GM19397 (cell line): Measurements from ENCODE around the gene CAV1.
"Not testable (repeated sequence)": the region's sequence is repeated elsewhere in the genome, so short reads cannot be mapped to it uniquely, and the experiment has no call there.

Source experiments
- ATAC-seq: cut with Tn5 transposase; IDR thresholded peaks from one replicate; pipeline ENCODE4 v1.9.1; 2021; ENCODE audit warnings: mild to moderate bottlenecking, moderate library complexity; ENCODE audit not compliant: unreplicated experiment

CAV1 gene

DNA sequence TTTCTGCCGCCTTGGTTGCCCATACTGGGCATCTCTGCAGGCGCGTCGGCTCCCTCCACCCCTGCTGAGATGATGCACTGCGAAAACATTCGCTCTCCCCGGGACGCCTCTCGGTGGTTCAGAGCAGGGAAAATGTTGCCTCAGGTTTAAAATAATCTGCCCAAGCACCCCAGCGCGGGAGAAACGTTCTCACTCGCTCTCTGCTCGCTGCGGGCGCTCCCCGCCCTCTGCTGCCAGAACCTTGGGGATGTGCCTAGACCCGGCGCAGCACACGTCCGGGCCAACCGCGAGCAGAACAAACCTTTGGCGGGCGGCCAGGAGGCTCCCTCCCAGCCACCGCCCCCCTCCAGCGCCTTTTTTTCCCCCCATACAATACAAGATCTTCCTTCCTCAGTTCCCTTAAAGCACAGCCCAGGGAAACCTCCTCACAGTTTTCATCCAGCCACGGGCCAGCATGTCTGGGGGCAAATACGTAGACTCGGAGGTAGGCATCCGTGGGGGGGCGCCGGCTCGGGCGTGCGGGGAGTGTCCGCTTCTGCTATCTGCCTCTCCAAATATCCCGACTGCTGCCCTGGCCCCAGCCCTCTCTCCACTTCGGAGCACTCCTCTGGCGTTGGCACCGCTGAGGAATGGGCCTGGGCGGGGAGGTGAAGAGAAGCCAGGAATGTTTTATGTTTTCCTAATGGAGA, at the start of gene CAV1:
Gene CAV1 (plus strand): TSS at position 428 of the 689 bp plus-strand sequence. CDS start 27 bp downstream, at position 455.
- ATAC-seq, result no peak

DNA sequence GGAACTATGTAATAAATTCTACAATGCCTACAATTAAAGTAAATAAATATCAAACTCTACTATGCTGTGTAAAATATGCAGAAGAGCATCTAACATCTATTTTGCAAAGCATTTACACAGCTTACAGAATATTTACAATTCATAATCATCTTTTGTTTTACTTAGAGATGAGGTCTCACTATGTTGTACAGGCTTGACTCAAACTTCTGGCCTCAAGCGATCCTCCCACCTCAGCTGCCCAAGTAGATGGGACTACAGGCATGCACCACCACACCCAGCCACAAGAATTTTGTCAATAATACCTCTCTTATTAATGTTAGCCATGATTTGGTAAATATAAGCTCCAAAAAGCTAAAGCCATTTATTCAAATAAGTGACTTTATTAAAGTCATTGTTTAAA, 47.2 kb upstream of the CAV1 start:
- no peak for ATAC-seq

GRCh38 chr7:116478834-116479233, 46.0 kb upstream of the CAV1 start:
- ATAC-seq, result no peak

DNA sequence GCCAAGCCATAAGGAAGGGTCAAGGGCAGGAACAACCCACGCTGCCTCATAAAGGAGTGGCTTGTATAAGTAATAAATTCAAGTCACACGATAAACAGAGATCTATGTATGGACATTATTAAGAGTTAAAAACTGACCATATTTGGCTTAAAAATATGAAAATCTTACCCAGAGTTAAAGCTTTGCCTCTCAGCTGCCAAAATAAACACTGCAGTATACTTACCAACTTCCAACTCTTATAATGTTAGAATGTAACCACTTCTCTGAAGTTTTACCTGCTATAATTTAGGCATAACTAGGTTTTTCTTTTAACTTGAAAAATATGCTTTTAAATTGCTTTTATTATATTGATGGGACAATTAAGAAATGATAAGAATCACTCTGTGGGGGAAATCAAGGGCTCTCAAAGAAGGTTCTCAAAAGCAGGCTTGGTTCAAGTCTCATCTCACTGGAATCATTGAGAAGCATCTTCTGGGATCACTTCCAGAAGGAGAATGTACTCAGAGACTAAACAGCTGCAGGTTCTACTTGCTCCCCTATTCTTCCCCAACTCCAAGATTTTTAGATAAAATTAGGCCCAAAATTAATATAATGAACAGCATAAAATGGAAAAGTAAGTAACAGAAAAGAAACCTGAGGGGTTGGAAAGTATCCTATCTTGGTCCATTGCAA, 41.4 kb upstream of the CAV1 start:
- ATAC-seq, result no peak

GRCh38 chr7:116484389-116484788, 40.4 kb upstream of the CAV1 start:
- not testable (repeated sequence) for ATAC-seq

DNA sequence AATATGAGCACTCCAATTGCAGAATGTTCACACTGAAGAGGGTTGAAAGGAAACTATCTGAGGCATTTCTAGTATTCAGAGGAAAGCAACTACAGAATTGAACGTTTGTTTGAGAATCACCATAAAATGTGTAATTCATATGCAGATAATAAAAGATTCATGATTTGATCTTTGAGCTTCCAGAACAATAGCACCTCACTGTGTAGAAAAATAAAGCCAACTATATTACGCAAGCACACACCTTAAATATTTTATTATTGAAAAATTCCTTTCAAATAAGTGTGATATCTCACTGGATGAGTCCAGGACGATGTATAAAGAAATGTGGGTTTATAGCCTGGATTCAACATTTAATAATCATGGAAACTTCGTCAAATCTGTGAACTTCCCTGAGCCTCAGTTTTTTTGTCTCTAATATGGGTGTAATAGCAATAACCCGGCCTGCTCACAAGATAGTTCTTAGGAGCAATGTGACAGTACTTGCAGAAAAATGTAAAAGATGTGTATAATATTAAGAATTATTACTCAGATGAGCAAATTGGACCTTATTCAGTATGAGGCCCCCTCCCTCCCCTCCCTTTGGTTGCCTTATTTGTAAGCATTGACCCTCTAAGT, 36.8 kb upstream of the CAV1 start:
- no peak for ATAC-seq

- no peak for ATAC-seq
Measured at GRCh38 chr7:116490351-116490750, 34.5 kb upstream of the CAV1 start.

DNA sequence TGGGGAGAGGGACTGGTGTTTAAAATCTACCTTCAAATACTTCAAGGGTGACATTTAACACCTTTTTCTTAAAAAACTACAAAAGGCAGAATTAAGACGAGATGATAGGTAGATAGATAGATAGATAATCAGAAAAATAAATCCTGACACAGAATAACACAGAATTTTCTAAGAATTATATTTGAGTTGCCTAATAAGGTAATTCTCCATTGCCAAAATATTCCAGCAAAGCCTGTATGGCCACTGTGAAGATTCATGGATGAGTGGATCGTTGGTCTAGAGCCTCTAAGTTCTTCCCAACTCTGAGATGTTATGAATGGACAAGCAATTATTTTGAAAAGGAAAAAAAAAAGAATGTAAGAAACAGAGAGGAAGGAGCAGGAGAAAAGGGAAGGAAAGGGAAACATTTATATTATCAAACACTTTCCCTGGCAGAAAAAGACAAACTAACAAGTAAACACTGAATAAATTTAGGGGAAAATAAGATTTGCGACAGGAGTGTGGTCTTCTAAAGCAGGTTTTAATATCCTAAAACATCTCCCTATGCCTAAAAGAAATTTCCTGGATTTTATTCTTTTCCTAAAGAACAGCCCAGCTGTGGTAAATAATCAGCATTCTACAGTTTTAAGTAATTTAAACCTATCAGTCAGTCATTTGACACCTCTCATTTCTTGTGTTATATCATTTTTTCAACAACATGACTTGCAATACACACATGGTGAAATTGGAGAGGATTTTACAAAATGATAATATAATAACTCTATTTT, 32.8 kb upstream of the CAV1 start:
- ATAC-seq, result no peak

DNA sequence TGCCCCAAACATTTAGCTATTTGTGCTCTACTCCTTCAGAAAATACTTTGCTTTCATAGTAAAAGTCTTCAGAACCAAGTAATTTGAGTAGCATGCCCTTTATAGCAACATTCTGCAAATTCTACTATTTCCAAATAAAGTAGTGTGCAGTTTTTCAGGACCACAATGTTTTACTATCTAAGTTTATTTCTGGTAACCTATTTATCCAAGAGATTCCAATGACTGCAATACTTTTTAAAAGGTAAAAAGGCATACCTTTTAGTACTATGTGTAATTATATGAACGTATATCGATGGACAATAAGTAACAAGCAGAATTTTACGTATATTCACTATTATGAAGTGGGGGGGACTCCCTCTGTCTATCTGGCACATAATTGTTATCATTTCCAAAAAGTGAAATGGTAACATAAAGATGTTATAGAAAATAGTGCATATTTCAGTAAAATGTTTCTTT, 32.2 kb upstream of the CAV1 start:
- ATAC-seq, result no peak

DNA sequence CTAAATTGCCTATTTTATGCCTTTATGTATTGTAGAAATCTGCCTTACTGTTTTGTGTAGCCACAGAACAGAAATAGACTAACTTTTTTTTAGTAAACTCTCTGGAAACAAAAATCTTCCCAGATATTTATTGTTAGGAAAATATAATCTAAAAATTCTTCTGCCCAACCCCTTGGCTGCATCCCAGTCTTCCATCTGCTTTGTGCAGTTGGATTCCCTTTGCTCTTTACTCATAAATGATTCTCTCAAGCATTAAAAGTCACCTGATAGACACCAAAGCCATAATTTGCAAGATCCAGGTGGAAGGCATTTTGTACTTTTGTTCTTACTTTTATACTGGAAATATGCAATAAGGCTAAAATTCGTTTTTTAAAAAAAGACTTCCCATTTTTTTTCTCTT, 31.4 kb upstream of the CAV1 start:
- ATAC-seq, result no peak

DNA sequence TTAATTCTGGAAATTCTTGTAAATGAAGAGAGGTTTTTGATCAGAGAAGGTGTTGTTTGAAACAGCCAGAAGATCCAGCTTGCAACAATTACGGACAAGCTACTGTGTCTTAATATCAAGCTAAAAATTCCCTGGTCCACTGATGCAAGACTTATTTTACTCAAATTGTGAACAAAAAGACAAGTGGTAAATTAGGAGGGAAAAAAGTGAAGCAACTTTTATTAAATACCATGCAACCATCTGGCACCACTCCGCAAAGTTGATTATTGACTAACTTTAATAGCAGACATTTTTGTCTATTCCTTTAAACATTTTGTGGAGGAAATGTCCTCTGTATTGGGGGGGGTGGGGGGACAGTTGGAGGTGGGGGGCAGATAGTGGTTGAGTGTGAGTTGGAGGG, 30.4 kb upstream of the CAV1 start:
- ATAC-seq, result no peak

- no peak for ATAC-seq
Measured at GRCh38 chr7:116495736-116496135, 29.1 kb upstream of the CAV1 start.

DNA sequence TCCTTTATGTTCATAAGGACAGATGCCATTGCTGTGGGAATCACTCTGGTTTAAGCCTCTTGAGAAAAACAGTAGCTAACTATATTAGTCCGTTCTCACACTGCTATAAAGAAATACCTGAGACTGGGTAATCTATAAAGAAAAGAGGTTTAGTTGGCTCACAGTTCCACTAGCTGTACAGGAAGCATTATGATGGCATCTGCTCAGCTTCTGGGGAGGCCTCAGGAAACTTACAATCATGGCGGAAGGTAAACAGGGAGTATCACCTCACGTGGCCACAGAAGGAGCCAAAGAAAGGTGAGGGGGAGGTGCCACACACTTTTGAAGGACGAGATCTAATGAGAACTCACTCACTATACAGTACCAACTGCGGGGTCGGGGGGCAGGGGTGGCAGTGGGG, 28.2 kb upstream of the CAV1 start:
- ATAC-seq, result no peak

DNA sequence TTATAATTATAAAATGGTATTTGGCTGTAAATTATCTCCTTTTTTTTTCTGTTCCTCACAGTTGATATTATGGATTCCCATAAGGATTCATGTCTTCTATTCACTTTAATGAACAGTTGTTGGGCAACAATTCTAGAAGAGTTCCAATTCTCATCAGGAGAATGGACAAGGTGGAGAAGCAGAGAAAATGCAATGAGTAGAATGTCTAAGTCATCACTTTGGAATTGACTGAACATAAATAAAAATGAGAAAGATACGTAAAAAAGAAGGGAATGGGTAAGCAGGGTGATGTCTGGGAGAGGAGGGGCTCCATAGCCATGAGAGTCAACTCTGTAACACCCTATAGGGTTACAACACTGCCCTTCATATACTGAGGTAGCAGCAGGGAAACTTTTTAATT, 27.1 kb upstream of the CAV1 start:
- no peak for ATAC-seq

GRCh38 chr7:116499168-116500077, 25.4 kb upstream of the CAV1 start, which contains the start of gene CAV2:
CAV2 (plus strand) TSS chr7:116499738; CDS start chr7:116499782, 44 bp downstream.
- ATAC-seq, result no peak

DNA sequence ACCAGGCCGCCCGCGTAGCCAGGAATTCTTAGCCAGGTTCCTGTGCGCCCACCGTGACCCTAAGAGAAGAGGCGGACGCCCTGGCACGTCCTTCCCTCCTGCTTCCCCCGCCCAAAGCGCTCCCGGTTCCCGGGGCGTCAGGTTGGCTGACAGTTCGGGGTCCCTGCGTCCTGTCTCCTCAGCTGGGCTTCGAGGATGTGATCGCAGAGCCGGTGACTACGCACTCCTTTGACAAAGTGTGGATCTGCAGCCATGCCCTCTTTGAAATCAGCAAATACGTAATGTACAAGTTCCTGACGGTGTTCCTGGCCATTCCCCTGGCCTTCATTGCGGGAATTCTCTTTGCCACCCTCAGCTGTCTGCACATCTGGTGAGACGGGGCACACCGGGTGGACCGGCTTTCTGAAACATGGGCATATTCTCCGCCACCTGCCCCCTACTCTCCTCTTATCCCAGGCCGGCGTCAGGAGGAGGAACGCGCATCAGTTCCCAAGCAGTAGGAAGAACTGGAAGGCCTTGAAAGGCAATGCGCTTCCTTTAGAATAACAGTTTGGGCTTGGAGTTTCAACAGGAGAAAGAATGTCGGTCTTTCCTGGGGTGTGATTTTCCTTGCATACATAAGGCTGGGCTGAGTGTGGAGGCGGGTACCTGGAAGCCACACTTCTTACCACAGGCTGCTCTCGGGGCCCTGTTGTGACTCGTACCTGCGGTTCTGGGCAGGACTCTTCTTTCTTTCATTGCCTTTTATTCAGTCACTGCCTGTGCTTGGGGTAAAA, 24.6 kb upstream of the CAV1 start:
- ATAC-seq, result no peak

DNA sequence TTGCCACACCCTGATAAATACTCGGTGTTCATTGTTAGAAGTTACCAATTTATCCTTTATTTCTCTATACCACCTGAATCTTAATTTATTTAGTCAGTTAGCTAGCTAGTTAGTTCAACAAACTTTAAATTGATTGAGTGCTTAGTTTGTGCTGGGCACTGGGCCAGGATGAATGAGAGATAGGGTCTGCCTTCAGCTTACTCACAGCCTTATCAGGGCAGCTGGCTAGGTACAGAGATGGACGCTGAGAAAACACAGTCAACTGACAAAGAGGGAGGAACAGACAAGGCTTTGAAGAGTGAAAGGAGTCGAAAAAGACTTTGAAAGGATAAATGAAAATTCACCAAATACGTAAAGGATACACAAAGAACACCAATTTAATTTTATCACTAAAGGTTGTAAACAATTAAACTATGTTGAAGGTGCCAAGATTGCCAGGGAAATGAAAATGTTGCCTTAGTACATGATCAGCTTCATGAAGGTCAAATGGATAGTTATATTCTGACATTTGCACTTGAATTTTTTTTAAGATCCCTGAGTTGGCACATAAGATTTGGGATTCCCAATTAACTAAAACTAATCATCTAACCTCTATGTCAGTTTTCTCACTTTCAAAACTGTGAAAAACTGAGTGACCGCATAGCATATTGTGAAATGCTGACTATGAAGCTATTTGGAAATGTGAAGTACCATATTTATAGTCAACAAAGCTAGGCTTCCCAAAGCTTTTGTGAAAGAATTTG, 23.2 kb upstream of the CAV1 start:
- no peak for ATAC-seq

GRCh38 chr7:116502201-116503096, 22.4 kb upstream of the CAV1 start:
- no peak for ATAC-seq
